Vagina (tissue), 2 donors: ENCODE data around the gene SMG9.

Source experiments
- POLR2A ChIP-seq, 2 donors: fragments of 450-650 bp; IDR thresholded peaks; one replicate each; pipeline ENCODE4 v1.6.1; 2017; ENCODE audit warnings: antibody characterized with exemption in 2 of 2, mild to moderate bottlenecking in 2 of 2, moderate library complexity in 2 of 2
- TF ChIP-seq, protein P1 (sequence below), 3 experiments: fragments of 450-650 bp in 2 of 3; fragments of 200-600 bp in 1 of 3; sonication (generic) in 1 of 3; IDR thresholded peaks; one replicate each; pipeline ENCODE4 v1.5.1; 2017 to 2019; ENCODE audit warnings: antibody characterized with exemption in 3 of 3, mild to moderate bottlenecking in 2 of 3, moderate library complexity in 2 of 3

DNA sequence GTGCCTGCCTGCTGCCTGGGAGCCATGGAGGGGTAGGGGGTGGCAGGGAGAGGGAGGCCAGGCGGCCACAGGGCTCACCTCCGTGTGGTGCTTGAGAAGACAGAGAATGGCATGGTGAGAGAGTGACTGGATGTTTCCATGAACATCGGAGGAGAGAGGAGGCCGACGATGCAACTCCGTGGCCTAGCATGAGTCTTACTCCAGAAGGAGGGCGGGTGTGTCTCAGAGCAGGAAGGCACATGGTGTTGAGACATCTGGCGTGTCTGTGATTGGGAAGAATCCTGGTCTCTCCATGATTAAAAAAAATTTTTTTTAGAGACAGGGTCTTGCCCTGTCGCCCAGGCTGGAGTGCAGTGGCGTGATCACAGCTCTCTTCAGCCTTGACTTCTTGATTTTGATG is 33.8 kb downstream of the SMG9 start:
- TF ChIP-seq, protein P1, sequence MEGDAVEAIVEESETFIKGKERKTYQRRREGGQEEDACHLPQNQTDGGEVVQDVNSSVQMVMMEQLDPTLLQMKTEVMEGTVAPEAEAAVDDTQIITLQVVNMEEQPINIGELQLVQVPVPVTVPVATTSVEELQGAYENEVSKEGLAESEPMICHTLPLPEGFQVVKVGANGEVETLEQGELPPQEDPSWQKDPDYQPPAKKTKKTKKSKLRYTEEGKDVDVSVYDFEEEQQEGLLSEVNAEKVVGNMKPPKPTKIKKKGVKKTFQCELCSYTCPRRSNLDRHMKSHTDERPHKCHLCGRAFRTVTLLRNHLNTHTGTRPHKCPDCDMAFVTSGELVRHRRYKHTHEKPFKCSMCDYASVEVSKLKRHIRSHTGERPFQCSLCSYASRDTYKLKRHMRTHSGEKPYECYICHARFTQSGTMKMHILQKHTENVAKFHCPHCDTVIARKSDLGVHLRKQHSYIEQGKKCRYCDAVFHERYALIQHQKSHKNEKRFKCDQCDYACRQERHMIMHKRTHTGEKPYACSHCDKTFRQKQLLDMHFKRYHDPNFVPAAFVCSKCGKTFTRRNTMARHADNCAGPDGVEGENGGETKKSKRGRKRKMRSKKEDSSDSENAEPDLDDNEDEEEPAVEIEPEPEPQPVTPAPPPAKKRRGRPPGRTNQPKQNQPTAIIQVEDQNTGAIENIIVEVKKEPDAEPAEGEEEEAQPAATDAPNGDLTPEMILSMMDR (IDR thresholded peaks at IDR 0.05), result no peak
- no peak for TF ChIP-seq POLR2A (IDR thresholded peaks at IDR 0.05)
